SK-N-SH (cell line): ENCODE results near the gene ARL14EPL. TPM values are rescaled to one million over a fixed set of nuclear protein-coding genes. Genes with fewer than 3 reads are reported as not detected.

ENCODE experiments used
- CTCF ChIA-PET: fragments of 300-600, 350-600 bp; formaldehyde crosslinking; extraction: SDS; loops from one replicate; lab custom pipeline; 2021; lab: Yijun Ruan, JAX
- POLR2A ChIA-PET: fragments of 350-600 bp; sonication (Branson Sonifier 250); formaldehyde crosslinking; extraction: SDS; loops from one replicate; lab custom pipeline; 2020; ENCODE audit warnings: antibody characterized with exemption, inconsistent platforms; lab: Yijun Ruan, JAX
- DNase-seq: peaks from one replicate; pipeline ENCODE4 v3.0.0; 2012
- H2AFZ ChIP-seq: fragments of 200-600 bp; sonication (generic); 2 replicates; pipeline ENCODE4 v1.8.1; 2016; ENCODE audit warnings: antibody characterized with exemption, mild to moderate bottlenecking, low read depth
- H3F3A ChIP-seq: fragments of 200-600 bp; sonication (generic); replicated peaks from 2 replicates; pipeline ENCODE3; 2016; ENCODE audit warnings: antibody characterized with exemption, mild to moderate bottlenecking; ENCODE audit not compliant: insufficient read depth
- H3K27ac ChIP-seq, 2 experiments: fragments of 200-500 bp in 1 of 2; fragments of 200-600 bp in 1 of 2; sonication (Bioruptor generic) in 1 of 2; sonication (generic), shearing (Covaris generic) in 1 of 2; 2 replicates each; pipeline versions ENCODE4 v1.5.1 to v1.6.1; 2014 to 2016; ENCODE audit warnings: low read depth in 2 of 2, inconsistent platforms in 1 of 2, low read length in 1 of 2, mild to moderate bottlenecking in 1 of 2, mixed read lengths in 1 of 2
- H3K27me3 ChIP-seq: fragments of 200-600 bp; sonication (generic), shearing (Covaris generic); 2 replicates; pipeline ENCODE4 v1.6.1; 2016; ENCODE audit warnings: mixed run types; ENCODE audit not compliant: insufficient read depth
- H3K36me3 ChIP-seq, 2 experiments: fragments of 200-500 bp in 1 of 2; fragments of 200-600 bp in 1 of 2; sonication (Bioruptor generic) in 1 of 2; sonication (generic) in 1 of 2; replicated peaks in 1 of 2; 2 replicates each; pipeline versions ENCODE3 to v1.5.1; 2014 to 2016; ENCODE audit warnings: low read length in 1 of 2, mild to moderate bottlenecking in 1 of 2; ENCODE audit not compliant: insufficient read depth in 2 of 2, control insufficient read depth in 1 of 2
- H3K4me1 ChIP-seq, 2 experiments: fragments of 200-500 bp in 1 of 2; fragments of 200-600 bp in 1 of 2; sonication (Bioruptor generic) in 1 of 2; sonication (generic), shearing (Covaris generic) in 1 of 2; 2 replicates each; pipeline versions ENCODE4 v1.5.1 to v1.6.1; 2014 to 2016; ENCODE audit warnings: low read depth in 1 of 2, low read length in 1 of 2, mixed run types in 1 of 2; ENCODE audit not compliant: insufficient read depth in 2 of 2, control insufficient read depth in 1 of 2
- H3K4me2 ChIP-seq: fragments of 200-600 bp; sonication (generic), shearing (Covaris generic); 2 replicates; pipeline ENCODE4 v1.6.1; 2017; ENCODE audit warnings: mixed run types
- H3K4me3 ChIP-seq, 2 experiments: fragments of 200-500 bp in 1 of 2; fragments of 200-600 bp in 1 of 2; sonication (Bioruptor generic) in 1 of 2; sonication (generic), shearing (Covaris generic) in 1 of 2; 2 replicates each; pipeline versions ENCODE4 v1.5.1 to v1.8.1; 2014 to 2016; ENCODE audit warnings: low read depth in 2 of 2, inconsistent platforms in 1 of 2, low read length in 1 of 2, mild to moderate bottlenecking in 1 of 2, mixed read lengths in 1 of 2, moderate library complexity in 1 of 2
- H3K79me2 ChIP-seq: fragments of 200-600 bp; sonication (generic); 2 replicates; pipeline ENCODE4 v1.8.1; 2017; ENCODE audit warnings: mild to moderate bottlenecking; ENCODE audit not compliant: insufficient read depth
- H3K9ac ChIP-seq: fragments of 200-600 bp; sonication (generic); 2 replicates; pipeline ENCODE4 v1.6.1; 2017; ENCODE audit warnings: mixed run types
- H3K9me2 ChIP-seq: fragments of 200-600 bp; sonication (generic); 2 replicates; pipeline ENCODE4 v1.6.1; 2017; ENCODE audit warnings: mixed run types
- H3K9me3 ChIP-seq: fragments of 200-600 bp; sonication (generic); 2 replicates; pipeline ENCODE4 v1.6.1; 2017; ENCODE audit warnings: mixed run types, mild to moderate bottlenecking, moderate library complexity
- H4K20me1 ChIP-seq: fragments of 200-600 bp; sonication (generic); 2 replicates; pipeline ENCODE4 v1.6.1; 2017; ENCODE audit warnings: mild to moderate bottlenecking, mixed run types; ENCODE audit not compliant: insufficient read depth
- CTCF ChIP-seq: fragments of 200-600 bp; sonication (generic); IDR thresholded peaks from 2 replicates; pipeline ENCODE4 v1.6.1; 2017; ENCODE audit warnings: antibody characterized with exemption, mild to moderate bottlenecking, moderate library complexity
- EP300 ChIP-seq, 2 experiments: IDR thresholded peaks; 2 replicates each; pipeline versions ENCODE4 v1.4.0 to v1.6.1; 2012; ENCODE audit warnings: borderline replicate concordance in 1 of 2, low read depth in 1 of 2, low read length in 1 of 2
- FOXJ3 ChIP-seq: sonication (generic); formaldehyde crosslinking; IDR thresholded peaks from 2 replicates; pipeline ENCODE4 v1.5.1; 2020; ENCODE audit warnings: mild to moderate bottlenecking, missing genetic modification reagents
- GABPA ChIP-seq: IDR thresholded peaks from 2 replicates; pipeline ENCODE4 v1.4.0; 2012; ENCODE audit warnings: low read depth, mild to moderate bottlenecking
- GATA2 ChIP-seq: sonication (generic); formaldehyde crosslinking; IDR thresholded peaks from 2 replicates; pipeline ENCODE4 v1.5.0; 2020; ENCODE audit warnings: mild to moderate bottlenecking, missing genetic modification reagents
- IRF3 ChIP-seq: fragments of 150-350 bp; IDR thresholded peaks from 2 replicates; pipeline ENCODE4 v1.6.1; 2016; ENCODE audit warnings: mild to moderate bottlenecking, low read depth, low read length
- JUND ChIP-seq: IDR thresholded peaks from 2 replicates; pipeline ENCODE4 v1.4.0; 2012
- MAX ChIP-seq: IDR thresholded peaks from 2 replicates; pipeline ENCODE4 v1.4.0; 2012; ENCODE audit warnings: low read depth
- MXI1 ChIP-seq: IDR thresholded peaks from 2 replicates; pipeline ENCODE4 v1.6.1; 2012; ENCODE audit warnings: mild to moderate bottlenecking, low read depth, low read length, improper control_type of control experiment
- RAD21 ChIP-seq: IDR thresholded peaks from 2 replicates; pipeline ENCODE4 v1.6.1; 2012; ENCODE audit warnings: mild to moderate bottlenecking, low read length
- RCOR1 ChIP-seq: fragments of 150-350 bp; IDR thresholded peaks from 2 replicates; pipeline ENCODE4 v1.6.1; 2017; ENCODE audit warnings: antibody characterized with exemption, low read length
- RFX5 ChIP-seq: IDR thresholded peaks from 2 replicates; pipeline ENCODE4 v1.6.1; 2012; ENCODE audit warnings: mild to moderate bottlenecking, improper control_type of control experiment, low read length
- SMC3 ChIP-seq: IDR thresholded peaks from 2 replicates; pipeline ENCODE4 v1.6.1; 2012; ENCODE audit warnings: low read depth, low read length, improper control_type of control experiment
- TAF1 ChIP-seq: IDR thresholded peaks from 2 replicates; pipeline ENCODE4 v1.6.1; 2012; ENCODE audit warnings: low read depth, mild to moderate bottlenecking, low read length, moderate library complexity, borderline replicate concordance
- TCF12 ChIP-seq: IDR thresholded peaks from 2 replicates; pipeline ENCODE4 v1.4.0; 2012
- TEAD4 ChIP-seq: IDR thresholded peaks from 2 replicates; pipeline ENCODE4 v1.4.0; 2012; ENCODE audit warnings: mild to moderate bottlenecking, borderline replicate concordance; ENCODE audit not compliant: insufficient read depth
- USF2 ChIP-seq: fragments of 150-350 bp; IDR thresholded peaks from 2 replicates; pipeline ENCODE4 v1.6.1; 2017; ENCODE audit warnings: antibody characterized with exemption, low read length, low read depth, borderline replicate concordance
- WGBS: methylation state at CpG from one replicate; pipeline ENCODE4 v1.1.6; 2017; ENCODE audit warnings: low lambda C conversion rate; 5-methylcytosine and 5-hydroxymethylcytosine counted together
- polyA plus RNA-seq, 3 experiments: library from polyadenylated mRNA; depleted of rRNA; stranded (reverse); fragments of >200 nt; gene quantifications; 2 replicates each; pipeline ENCODE4 v1.2.3, GENCODE V29; 2012

The ARL14EPL gene
- polyA plus RNA-seq, 1 of the 3 experiments (the other 2 are of a cell fraction): not detected

- Histone ChIP-seq H3F3A (no peaks in the 10 kb centered on the region), H3K9ac (no peak overlapping the region), H3K36me3 (no peaks in the 10 kb centered on the region), H4K20me1 (no peaks in the 10 kb centered on the region), H3K27ac (no peak overlapping the region), H3K4me3 (no peak overlapping the region), H3K79me2 (no peaks in the 10 kb centered on the region), H3K4me2 (no peak overlapping the region), H3K4me1 (no peaks in the 10 kb centered on the region), H3K9me2 (no peaks in the 10 kb centered on the region), H3K27me3 (no peaks in the 10 kb centered on the region), H2AFZ (no peak overlapping the region), H3K9me3 (no peaks in the 10 kb centered on the region)
- ChIA-PET POLR2A (no interaction called here), CTCF (no interaction called here)
- 47% methylated on average over 6 of the region's 6 CpGs for WGBS
- DNase-seq: no peak
- TF ChIP-seq TCF12 (no peak), TAF1 (no peak), CTCF (no peak), RFX5 (no peak), MXI1 (no peak), RAD21 (no peak), GATA2 (CRISPR knock-in tag) (no peak), IRF3 (no peak), TEAD4 (no peak), JUND (no peak), FOXJ3 (no peak), RCOR1 (no peak)
Measured at GRCh38 chr5:116002116-116002906, 30.0 kb upstream of the ARL14EPL start.

GRCh38 chr5:116004248-116004647, 28.0 kb upstream of the ARL14EPL start:
- Histone ChIP-seq H3K4me2 (no peak overlapping the region), H3K79me2 (no peaks in the 10 kb centered on the region), H3K36me3 (no peaks in the 10 kb centered on the region), H3K27ac (no peak overlapping the region), H3K4me3 (no peak overlapping the region), H3F3A (no peaks in the 10 kb centered on the region), H3K27me3 (no peaks in the 10 kb centered on the region), H4K20me1 (no peaks in the 10 kb centered on the region), H3K9me2 (no peaks in the 10 kb centered on the region), H3K4me1 (no peaks in the 10 kb centered on the region), H3K9me3 (no peaks in the 10 kb centered on the region), H3K9ac (no peak overlapping the region), H2AFZ (no peak overlapping the region)
- TF ChIP-seq USF2 (no peak), IRF3 (no peak), SMC3 (no peak), TCF12 (no peak), MAX (no peak), EP300 (IDR thresholded peaks at IDR 0.05; ENCODE audit: borderline replicate concordance in 1 of 2, low read depth in 1 of 2, low read length in 1 of 2) (no peak), GABPA (no peak)
- WGBS: 36% methylated on average over 3 of the region's 3 CpGs
- ChIA-PET CTCF (no interaction called here), POLR2A (no interaction called here)
- DNase-seq: no peak
